Thyroid gland (tissue), 4 donors: Measurements from ENCODE around the gene SHH. TPM values are rescaled to one million over a fixed set of nuclear protein-coding genes. Genes with fewer than 3 reads are reported as not detected.

ENCODE experiments used
- DNase-seq, 2 donors: peaks; one replicate each; pipeline ENCODE4 v3.0.0-alpha.2; 2019
- H3K27ac ChIP-seq, 3 donors: fragments of 200-600 bp; sonication (generic); 1 replicate in 2 of 3; 2 replicates in 1 of 3; pipeline ENCODE4 v1.5.1; 2016 to 2019; ENCODE audit warnings: mild to moderate bottlenecking in 1 of 3, moderate library complexity in 1 of 3
- H3K27me3 ChIP-seq: fragments of 200-600 bp; sonication (generic); one replicate; pipeline ENCODE4 v1.5.1; 2019
- H3K36me3 ChIP-seq, 2 donors: fragments of 200-600 bp; sonication (generic); one replicate each; pipeline ENCODE4 v1.5.1; 2016 to 2019
- H3K4me1 ChIP-seq, 2 donors: fragments of 200-600 bp; sonication (generic); one replicate each; pipeline ENCODE4 v1.5.1; 2017 to 2019
- H3K4me3 ChIP-seq, 3 donors: fragments of 200-600 bp; sonication (generic); replicated peaks in 1 of 3; 1 replicate in 2 of 3; 2 replicates in 1 of 3; pipeline ENCODE4 v1.5.1; 2016; ENCODE audit warnings: mild to moderate bottlenecking in 1 of 3
- H3K9me3 ChIP-seq: fragments of 200-600 bp; sonication (generic); one replicate; pipeline ENCODE4 v1.5.1; 2017
- CTCF ChIP-seq, 6 experiments: fragments of 200-600 bp in 3 of 6; fragments of 450-650 bp in 3 of 6; sonication (generic) in 3 of 6; IDR thresholded peaks; one replicate each; pipeline ENCODE4 v1.5.1; 2016 to 2019; ENCODE audit warnings: antibody characterized with exemption in 6 of 6, mild to moderate bottlenecking in 2 of 6, inconsistent platforms in 1 of 6, moderate library complexity in 1 of 6
- POLR2A ChIP-seq, 2 donors: fragments of 450-650 bp; IDR thresholded peaks; one replicate each; pipeline ENCODE4 v1.6.1; 2017; ENCODE audit warnings: antibody characterized with exemption in 2 of 2, mild to moderate bottlenecking in 2 of 2, moderate library complexity in 1 of 2
- WGBS, 2 donors: methylation state at CpG; one replicate each; pipeline ENCODE4 v1.1.5; 2017; 5-methylcytosine and 5-hydroxymethylcytosine counted together
- intact Hi-C: fragments of 100-400 bp; cut with DNase I; formaldehyde crosslinking; loops from one replicate; pipeline ENCODE4 v1.15.1; 2023
- total RNA-seq, 4 donors: library from RNA; depleted of rRNA; stranded (reverse); fragments of >200 nt; gene quantifications; one replicate each; pipeline ENCODE4 v1.2.3, GENCODE V29; 2016

SHH gene
- total RNA-seq, 4 donors from 2014 or later, result not detected

GRCh38 chr7:155804431-155804831, 7.8 kb downstream of the SHH start:
- no peak for TF ChIP-seq POLR2A (IDR thresholded peaks at IDR 0.05)
- no peak for TF ChIP-seq CTCF (IDR thresholded peaks at IDR 0.05)
- DNase-seq, result no peak
- no peak overlapping the region for H3K27ac ChIP-seq
- intact Hi-C loops, result no loop called here
- no peak overlapping the region for H3K4me3 ChIP-seq
- no peaks in the 10 kb centered on the region for H3K9me3 ChIP-seq
- H3K4me1 ChIP-seq, result peaks cover 16 to 42% of the 10 kb centered on the region in 2 donors
- H3K36me3 ChIP-seq, result no peaks in the 10 kb centered on the region
- WGBS, 2 donors, result 2 to 5% methylated on average over 15 to 16 of the region's 17 CpGs
- H3K27me3 ChIP-seq, result peaks cover 7% of the 10 kb centered on the region

GRCh38 chr7:155803418-155804376, 8.6 kb downstream of the SHH start:
- intact Hi-C loops, result no loop called here
- Histone ChIP-seq H3K4me3 (peak overlapping the region in 1 of 3 donors; percentile 12), H3K36me3 (no peaks in the 10 kb centered on the region), H3K9me3 (no peaks in the 10 kb centered on the region), H3K27me3 (peaks cover under 1% of the 10 kb centered on the region), H3K4me1 (peaks cover 10 to 35% of the 10 kb centered on the region in 2 donors), H3K27ac (no peak overlapping the region)
- TF ChIP-seq CTCF (IDR thresholded peaks at IDR 0.05) (no peak), POLR2A (IDR thresholded peaks at IDR 0.05) (no peak)
- WGBS, 2 donors, result 1 to 3% methylated on average over 36 to 44 of the region's 96 CpGs
- DNase-seq, result peak in 1 of 2 donors; percentile 33

- H3K4me1 ChIP-seq, result peaks cover 9 to 28% of the 10 kb centered on the region in 2 donors
- no peak overlapping the region for H3K27ac ChIP-seq
- TF ChIP-seq CTCF (IDR thresholded peaks at IDR 0.05) (no peak), POLR2A (IDR thresholded peaks at IDR 0.05) (no peak)
- DNase-seq, result no peak
- H3K27me3 ChIP-seq, result no peaks in the 10 kb centered on the region
- H3K36me3 ChIP-seq, result no peaks in the 10 kb centered on the region
- WGBS, 2 donors, result 13 to 33% methylated on average over 5 to 10 of the region's 70 CpGs
- intact Hi-C loops, result no loop called here
- H3K9me3 ChIP-seq, result no peaks in the 10 kb centered on the region
- no peak overlapping the region for H3K4me3 ChIP-seq
These were observed 9.3 kb downstream of the SHH start for GRCh38 chr7:155802906-155803417.

GRCh38 chr7:155802291-155802690, 10.0 kb downstream of the SHH start:
- peaks cover 9 to 28% of the 10 kb centered on the region in 2 donors for H3K4me1 ChIP-seq
- no peak for DNase-seq
- H3K4me3 ChIP-seq, result no peak overlapping the region
- WGBS, 2 donors, result 67 to 71% methylated on average over 6 of the region's 6 CpGs
- intact Hi-C loops, result no loop called here
- no peaks in the 10 kb centered on the region for H3K9me3 ChIP-seq
- no peak for TF ChIP-seq POLR2A (IDR thresholded peaks at IDR 0.05)
- TF ChIP-seq CTCF (IDR thresholded peaks at IDR 0.05), result no peak
- H3K36me3 ChIP-seq, result no peaks in the 10 kb centered on the region
- no peak overlapping the region for H3K27ac ChIP-seq
- no peaks in the 10 kb centered on the region for H3K27me3 ChIP-seq

- intact Hi-C loops, result no loop called here
- no peak for DNase-seq
- TF ChIP-seq POLR2A (IDR thresholded peaks at IDR 0.05) (no peak), CTCF (IDR thresholded peaks at IDR 0.05) (no peak)
- Histone ChIP-seq H3K9me3 (no peaks in the 10 kb centered on the region), H3K4me3 (no peak overlapping the region), H3K27me3 (no peaks in the 10 kb centered on the region), H3K27ac (no peak overlapping the region), H3K36me3 (no peaks in the 10 kb centered on the region), H3K4me1 (peaks cover 9 to 32% of the 10 kb centered on the region in 2 donors)
- 67 to 85% methylated on average over 3 to 16 of the region's 16 CpGs for WGBS, 2 donors
These were observed 11.5 kb downstream of the SHH start for GRCh38 chr7:155800741-155801267.
